Body of pancreas (tissue), 4 donors: ENCODE measurements around the gene CELF5.

Source experiments
- POLR2A ChIP-seq, 3 donors: fragments of 450-650 bp; IDR thresholded peaks; one replicate each; pipeline ENCODE4 v1.6.1; 2016; ENCODE audit warnings: antibody characterized with exemption in 3 of 3, mild to moderate bottlenecking in 2 of 3
- TF ChIP-seq, protein P1 (sequence below), 7 experiments: fragments of 450-650 bp in 4 of 7; fragments of 200-600 bp in 3 of 7; sonication (generic) in 3 of 7; IDR thresholded peaks; one replicate each; pipeline ENCODE4 v1.5.1; 2016 to 2019; ENCODE audit warnings: antibody characterized with exemption in 7 of 7

- TF ChIP-seq, protein P1, sequence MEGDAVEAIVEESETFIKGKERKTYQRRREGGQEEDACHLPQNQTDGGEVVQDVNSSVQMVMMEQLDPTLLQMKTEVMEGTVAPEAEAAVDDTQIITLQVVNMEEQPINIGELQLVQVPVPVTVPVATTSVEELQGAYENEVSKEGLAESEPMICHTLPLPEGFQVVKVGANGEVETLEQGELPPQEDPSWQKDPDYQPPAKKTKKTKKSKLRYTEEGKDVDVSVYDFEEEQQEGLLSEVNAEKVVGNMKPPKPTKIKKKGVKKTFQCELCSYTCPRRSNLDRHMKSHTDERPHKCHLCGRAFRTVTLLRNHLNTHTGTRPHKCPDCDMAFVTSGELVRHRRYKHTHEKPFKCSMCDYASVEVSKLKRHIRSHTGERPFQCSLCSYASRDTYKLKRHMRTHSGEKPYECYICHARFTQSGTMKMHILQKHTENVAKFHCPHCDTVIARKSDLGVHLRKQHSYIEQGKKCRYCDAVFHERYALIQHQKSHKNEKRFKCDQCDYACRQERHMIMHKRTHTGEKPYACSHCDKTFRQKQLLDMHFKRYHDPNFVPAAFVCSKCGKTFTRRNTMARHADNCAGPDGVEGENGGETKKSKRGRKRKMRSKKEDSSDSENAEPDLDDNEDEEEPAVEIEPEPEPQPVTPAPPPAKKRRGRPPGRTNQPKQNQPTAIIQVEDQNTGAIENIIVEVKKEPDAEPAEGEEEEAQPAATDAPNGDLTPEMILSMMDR (IDR thresholded peaks at IDR 0.05), result no peak
- TF ChIP-seq POLR2A (IDR thresholded peaks at IDR 0.05), result no peak
Measured at GRCh38 chr19:3179739-3180293, 44.6 kb upstream of the CELF5 start.
